HG02571 (cell line): ENCODE results near the gene PLEKHS1.
"Not testable (repeated sequence)": the region's sequence is repeated elsewhere in the genome, so short reads cannot be mapped to it uniquely, and the experiment has no call there.

Source experiments
- ATAC-seq: cut with Tn5 transposase; IDR thresholded peaks from one replicate; pipeline ENCODE4 v1.9.1; 2021; ENCODE audit warnings: mild to moderate bottlenecking, moderate library complexity; ENCODE audit not compliant: unreplicated experiment

The PLEKHS1 gene

GRCh38 chr10:113739577-113739976 lies 11.9 kb upstream of the PLEKHS1 start:
- ATAC-seq = no peak

- ATAC-seq = no peak
Measured at GRCh38 chr10:113740850-113741249, 10.6 kb upstream of the PLEKHS1 start.

DNA sequence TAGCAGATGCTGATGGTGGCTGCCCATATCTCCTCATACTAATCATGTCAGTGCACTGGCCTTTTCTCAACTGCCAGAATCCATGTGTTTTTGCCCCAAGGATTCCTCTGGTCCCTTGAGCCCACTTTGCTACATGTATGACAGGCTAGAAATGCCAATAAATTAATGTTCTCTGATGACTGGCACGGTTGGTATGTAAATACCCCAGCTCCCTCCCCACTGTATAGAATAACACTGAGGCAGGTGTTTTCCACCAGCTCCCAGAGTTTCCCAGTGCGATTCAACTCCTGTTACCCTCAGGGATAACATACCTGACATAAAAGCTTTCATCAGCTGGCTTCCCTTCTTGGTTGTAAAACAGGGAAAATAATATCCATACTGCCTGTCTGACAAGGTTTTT lies 9.0 kb upstream of the PLEKHS1 start:
- no peak for ATAC-seq

DNA sequence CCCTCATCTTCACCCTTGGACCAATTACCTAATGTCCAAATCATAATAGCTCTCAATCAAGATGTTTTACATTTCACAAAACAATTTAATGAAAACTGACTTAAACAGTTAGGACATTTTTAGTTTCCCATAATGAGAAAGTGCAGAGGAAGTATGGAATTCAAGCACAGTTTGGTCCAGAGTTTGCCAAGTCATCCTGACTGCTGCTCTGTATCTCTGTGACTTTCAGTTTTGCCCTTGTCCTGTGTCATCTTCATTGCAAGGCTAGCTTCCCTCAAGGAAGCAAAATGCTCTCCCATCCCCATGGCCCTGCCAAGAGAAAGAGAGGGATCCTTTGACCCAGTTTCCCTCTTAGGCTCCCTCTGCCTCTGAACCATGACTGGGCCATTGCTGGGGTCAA lies 7.9 kb upstream of the PLEKHS1 start:
- no peak for ATAC-seq

DNA sequence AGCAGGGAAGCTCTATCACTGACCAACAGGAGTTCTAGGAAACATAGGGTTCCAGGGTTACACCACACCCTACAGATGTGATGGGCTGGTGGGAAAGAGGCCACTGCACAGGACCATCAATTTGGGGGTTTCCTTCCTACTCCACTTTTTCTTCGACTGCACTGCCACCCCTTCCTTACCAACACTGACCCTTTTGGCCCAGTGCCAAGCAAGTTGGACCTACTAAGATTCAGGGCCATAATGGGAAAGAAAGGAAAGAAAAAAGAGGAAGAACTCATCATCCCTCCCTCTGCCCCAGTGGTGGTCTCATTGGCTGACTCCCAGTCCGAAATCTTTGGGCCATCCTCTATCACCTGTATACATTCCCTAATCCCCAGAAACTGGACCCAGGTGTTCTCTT lies 6.1 kb upstream of the PLEKHS1 start:
- ATAC-seq = no peak

DNA sequence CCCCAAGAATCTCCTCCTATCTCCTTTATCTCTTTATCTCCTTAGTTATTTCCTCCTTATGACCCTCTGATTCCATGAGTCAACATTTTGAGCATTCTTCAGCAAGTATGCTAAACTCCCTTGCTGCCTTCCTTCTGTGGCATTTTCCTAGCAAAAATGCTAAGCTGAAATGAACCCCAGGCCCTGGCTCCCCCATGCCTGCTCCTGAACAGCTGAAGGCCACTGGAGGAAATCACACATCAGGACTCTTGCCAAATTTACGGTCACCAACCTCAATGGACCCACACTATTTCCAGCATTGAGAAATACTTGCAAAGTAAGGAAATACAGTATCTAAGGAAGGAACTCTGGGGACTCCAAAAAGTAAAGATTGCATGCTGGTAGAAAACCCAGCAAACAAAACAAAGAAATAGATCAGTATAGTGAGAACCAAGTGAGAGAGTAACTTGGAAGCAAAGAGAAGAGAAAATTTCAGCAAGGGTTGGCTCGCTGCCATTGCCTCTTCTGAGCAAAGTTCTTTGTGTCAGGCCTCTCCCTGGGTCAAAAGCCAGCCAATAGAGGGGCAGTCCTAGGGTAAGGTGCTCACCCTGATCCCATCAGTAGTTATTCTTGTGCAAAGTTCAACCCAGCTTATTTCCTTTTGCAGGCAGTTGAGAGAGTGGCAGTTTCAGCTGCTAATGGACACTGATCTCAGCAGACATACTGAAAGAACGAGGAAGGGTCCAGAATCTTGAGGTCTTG lies 5.1 kb upstream of the PLEKHS1 start:
- ATAC-seq = no peak

- no peak for ATAC-seq
Measured at GRCh38 chr10:113752553-113752952, 1.1 kb downstream of the PLEKHS1 start.

DNA sequence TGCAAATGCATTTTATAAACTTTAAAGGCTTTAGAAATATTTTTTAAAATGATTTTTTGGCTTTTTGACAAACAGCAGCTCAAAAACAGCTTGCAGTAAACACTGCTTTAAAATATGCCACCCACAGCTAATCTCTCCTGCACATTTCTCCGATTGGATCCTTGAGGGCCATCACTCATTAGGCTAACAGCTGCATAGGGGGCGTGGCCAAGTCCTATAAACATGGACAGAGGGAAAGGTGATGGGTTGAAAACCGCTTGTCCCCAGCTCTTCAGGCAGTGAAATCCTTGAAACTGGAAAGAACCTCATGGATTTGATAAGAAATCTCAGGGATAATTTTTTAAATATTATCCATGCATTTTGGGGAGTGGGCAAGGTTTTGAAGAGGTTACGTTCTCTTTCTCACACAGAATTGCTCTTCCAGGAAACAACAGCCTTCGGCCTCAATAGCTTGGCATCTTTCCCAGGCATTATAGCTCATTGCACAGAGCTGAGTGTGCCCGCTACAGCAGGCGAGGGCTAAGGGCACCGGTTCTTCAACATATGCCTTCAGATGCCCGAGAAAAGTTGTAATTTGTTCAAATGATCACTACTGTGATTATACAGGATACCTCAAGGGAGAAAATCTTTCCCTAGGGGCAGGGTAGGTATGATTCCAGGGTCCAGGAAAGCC lies 1.7 kb downstream of the PLEKHS1 start:
- ATAC-seq = no peak

DNA sequence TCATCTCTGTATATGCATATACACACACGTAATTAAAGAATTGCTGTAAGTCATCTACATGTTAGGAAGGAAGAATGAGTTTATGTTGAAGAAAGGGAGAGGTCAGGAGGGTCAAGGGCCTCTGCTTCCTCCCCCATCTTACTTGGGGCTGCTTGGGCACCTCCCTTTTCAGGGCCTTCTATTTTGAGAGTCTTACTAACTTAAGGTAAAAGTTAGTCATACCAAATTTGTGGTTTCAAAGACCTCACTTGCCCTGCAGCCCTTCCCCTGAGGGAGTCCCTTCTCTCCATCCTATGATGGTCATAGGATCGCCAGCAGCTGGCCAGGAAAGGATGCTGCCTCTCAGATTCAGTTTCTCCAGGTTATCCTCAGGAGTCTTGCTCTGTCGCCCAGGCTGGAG lies 2.6 kb downstream of the PLEKHS1 start:
- no peak for ATAC-seq

- ATAC-seq = no peak
Measured at GRCh38 chr10:113754768-113755167, 3.3 kb downstream of the PLEKHS1 start.

DNA sequence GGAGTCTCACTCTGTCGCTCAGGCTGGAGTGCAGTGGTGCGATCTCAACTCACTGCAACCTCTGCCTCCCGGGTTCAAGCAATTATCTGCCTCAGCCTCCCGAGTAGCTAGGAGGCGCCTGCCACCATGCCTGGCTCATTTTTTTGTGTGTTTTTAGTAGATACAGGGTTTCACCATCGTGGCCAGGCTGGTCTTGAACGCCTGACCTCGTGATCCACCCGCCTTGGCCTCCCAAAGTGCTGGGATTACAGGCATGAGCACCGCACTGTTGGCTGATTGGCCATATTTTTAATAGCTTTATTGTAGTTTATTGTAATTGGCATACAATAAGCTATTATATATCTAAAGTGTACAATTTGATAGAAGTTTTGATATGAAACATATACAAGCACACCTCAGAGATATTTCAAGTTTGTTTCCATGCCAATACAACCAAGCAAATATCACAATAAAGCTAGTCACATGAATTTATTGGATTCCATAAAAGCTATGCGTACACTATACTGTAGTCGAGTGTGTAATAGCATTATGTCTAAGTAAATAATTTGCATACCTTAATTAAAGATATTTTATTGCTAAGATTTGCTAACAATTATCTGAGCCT lies 5.6 kb downstream of the PLEKHS1 start:
- ATAC-seq = no peak

DNA sequence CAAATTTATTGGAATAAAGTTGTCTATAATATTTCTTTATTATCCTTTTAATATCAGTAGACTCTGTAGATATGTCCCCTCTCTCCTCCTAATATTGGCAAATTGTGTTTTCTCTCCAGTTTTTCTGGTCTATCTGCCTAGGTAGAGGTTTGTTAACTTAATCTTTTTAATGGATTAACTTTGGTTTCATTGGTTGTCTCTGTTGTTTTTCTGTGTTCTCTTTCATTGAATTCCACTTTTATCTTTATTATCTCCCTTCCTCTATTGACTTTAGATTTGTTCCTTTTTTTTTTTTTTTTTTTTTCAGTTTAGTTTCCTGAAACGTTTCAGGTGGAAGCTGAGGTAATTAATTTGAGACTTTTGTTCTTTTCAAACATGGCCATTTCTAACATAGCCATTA lies 10.6 kb downstream of the PLEKHS1 start:
- ATAC-seq = no peak

GRCh38 chr10:113764582-113764981 lies 13.1 kb downstream of the PLEKHS1 start:
- ATAC-seq = no peak

DNA sequence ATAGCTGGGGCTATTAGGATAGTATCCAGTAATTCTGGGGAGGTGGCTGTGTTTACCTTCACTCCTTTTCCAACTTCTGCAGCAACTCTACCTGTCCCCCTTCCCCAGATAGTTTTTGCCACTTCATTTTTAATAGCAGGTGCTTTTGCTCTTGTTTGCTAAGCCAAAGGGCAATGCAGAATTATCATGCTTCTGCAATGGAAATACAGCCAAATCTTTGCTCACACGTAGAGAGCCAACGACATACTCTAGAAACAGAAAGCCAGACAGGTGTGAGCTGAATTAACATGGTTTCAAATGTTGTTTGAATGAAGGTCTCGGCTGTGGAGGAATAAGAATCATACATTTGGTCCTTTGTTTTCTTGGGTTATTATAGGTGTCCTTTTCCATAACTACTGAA lies 14.4 kb downstream of the PLEKHS1 start:
- no peak for ATAC-seq

- ATAC-seq = no peak
Measured at GRCh38 chr10:113767222-113767621, 15.7 kb downstream of the PLEKHS1 start.

GRCh38 chr10:113770346-113770745 lies 18.9 kb downstream of the PLEKHS1 start:
- no peak for ATAC-seq

- not testable (repeated sequence) for ATAC-seq
Measured at GRCh38 chr10:113771131-113771530, 19.6 kb downstream of the PLEKHS1 start.

- ATAC-seq = no peak
Measured at GRCh38 chr10:113775686-113776294, 24.3 kb downstream of the PLEKHS1 start.

DNA sequence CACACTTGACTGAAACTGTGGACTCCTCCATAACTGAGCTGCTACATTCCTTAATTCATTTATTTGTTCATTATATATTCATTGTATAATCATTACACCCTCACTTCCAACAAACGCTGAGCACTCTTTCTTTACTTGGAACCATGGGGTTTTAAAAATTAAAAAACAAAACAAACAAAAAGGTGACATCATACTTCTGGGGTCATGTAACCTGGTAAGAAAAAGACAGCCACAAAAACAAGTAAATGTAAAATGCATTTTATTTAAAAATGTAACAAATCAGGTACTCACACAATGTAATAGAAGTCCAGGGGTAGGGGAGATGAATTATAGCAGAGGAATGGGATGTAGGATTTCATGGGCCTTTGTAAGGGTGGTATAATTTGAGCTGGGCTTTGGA lies 25.1 kb downstream of the PLEKHS1 start:
- no peak for ATAC-seq

DNA sequence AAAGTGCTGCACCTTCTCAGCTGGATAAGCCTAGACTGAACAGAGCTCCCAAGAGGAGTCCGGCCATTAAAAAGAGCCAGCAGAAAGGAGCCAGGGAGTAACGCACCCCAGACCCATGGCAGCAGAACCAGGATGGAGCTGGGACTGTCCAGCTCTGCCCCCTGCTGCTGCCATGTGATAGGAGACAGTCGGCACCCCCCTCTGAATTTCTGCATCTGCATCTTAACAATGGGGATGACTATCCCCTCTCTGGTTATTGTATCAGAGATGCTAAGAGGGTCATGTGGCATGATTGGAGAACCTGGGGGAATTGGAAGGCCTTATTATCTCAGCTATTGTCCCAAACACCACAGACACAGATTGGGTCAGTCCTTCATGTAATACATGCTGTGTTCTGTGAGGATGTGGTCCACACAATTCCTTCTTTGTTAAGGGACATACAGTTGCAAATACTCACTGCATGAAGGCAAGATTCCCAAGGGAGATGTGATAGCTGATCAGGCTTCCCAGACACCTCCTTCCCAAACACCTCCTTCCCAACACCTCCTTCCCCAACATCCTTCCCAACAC lies 29.3 kb downstream of the PLEKHS1 start:
- ATAC-seq = no peak

DNA sequence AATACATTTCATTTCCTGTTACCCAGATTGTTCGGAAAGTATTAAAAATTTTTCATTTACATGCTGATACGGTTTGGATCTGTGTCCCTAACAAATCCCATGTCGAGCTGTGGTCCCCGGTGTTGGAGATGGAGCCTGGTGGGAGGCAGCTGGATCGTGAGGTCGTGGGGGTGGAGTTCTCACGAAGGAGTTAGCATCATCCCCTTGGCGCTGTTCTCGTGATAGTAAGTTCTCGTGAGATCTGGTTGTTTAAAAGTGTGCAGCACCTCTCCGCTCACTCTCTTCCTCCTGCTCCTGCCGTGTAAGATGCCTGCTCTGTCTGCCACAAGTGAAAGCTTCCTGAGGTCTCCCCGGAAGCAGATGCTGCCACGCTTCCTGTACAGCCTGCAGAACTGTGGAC lies 30.9 kb downstream of the PLEKHS1 start:
- ATAC-seq = no peak
